ENCODE data around the gene TOR1AIP1.

TOR1AIP1 gene

DNA sequence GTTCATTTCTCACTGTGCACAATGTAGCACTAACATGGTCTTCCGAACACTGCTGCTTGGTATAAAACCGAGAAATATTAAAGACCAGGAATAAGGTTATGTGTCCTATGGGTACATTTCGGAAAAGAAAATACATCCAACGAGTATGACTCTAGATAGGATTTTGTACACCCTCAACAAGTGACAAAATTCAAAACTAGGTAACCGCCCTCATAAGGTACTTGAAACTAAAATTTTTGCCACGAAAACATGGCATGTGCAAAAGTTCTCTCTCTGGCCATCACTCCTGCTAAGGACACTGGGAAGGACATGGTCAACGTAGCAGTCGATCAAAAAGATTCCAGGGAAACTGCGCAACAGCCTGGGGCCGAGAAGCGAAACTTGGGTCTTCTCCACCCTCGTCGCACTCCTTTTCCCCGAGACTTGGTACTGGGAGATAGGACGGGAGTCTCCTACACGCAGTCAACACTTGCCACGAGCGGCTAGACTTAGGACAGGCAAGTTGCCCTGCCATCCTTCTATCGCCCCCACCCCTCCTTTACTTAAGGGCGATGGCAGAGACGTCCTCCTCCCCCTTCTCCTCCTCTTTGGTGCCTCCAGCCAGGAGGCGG, 338 bp upstream of the TOR1AIP1 start:
- peak; percentile 13 for DNase-seq (ENCODE audit: low read depth)

DNA sequence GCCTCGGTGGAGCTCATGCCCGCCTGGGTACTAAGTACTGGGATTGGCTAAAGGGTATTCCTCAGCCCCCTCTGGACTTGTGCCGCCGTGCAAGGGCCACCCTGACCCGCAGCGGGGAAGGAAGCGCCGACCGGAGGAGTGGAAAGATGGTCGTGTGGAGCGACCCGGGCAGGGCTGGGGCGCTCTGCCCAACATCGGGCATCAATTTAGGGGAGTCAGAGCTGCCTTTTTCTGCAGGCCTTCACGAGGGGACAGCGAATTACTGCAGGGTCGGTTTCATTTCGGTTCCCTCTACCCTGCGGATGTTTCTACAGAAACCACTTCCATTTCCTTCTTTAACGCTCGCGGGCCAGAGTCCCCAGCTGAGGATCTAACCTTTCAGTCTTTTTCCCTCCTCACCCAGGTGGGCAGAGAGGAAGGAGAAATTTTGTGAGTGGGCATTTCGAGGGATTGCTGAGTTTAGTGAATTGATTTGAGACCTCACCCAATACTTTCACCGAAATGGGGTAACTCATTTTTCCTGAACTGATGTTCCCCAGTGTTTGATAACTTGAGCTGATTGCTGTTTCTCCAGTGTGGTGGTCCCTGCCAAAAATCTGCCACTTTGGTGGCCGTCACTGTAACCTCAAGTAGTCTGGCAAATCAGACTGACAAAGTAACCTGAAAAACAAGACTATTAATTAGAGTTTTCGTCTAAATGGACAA, 1.1 kb downstream of the TOR1AIP1 start:
- DNase-seq (ENCODE audit: low read depth), result no peak

DNA sequence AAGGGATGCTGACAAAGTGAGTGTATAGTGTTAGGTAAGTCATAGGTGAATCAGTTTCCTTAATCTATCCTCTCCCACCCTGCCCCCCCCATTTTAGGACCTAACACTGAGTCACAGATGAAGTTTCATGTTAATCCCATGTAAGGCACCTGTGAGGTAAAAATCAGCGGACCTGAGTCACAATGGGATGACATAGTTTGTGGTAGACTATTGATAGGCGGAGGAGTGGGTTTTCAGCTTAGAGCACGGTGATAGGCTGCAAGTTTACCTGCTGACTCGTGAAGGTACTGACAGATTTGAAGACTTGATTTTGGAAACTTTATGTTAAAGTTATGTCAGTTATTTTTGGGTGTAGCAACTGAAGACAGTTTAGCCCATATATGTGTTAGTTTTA, 1.7 kb downstream of the TOR1AIP1 start:
- DNase-seq (ENCODE audit: low read depth), result peak; percentile 21

DNA sequence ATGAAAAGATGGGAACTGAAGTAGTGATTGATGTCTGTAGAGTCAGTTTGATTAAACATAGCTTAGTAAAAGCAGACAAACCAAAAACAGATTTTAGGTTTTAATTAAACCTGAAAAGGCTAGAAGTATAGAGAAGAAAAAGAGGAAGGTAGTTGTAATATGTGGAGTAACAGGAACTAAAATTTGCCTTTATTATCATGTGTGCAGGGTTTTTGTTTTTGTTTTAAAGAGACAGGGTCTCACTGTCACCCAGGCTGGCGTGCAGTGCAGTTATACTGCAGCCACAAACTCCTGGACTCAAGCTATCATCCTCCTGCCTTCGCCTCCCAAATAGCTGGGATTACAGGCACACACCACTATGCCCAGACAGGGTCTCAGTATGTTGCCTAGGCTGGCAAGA, 6.0 kb downstream of the TOR1AIP1 start:
- DNase-seq (ENCODE audit: low read depth), result no peak

DNA sequence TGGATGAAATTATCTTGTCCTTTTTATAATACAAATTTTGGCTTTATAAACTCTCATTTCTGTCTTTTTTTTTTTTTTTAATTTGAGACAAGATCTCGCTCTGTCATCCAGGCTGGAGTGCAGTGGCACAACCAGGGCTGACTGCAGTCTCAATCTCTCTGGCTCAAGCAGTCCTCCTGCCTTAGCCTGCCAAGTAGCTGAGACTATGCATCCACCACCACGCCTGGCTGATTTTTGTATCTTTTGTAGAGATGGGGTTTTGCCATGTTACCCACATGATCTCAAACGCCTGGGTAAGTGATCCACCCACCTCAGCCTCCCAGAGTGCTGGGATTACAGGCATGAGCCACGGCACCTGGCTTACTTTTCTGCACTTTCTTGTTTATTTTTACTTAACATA, 7.5 kb downstream of the TOR1AIP1 start:
- DNase-seq (ENCODE audit: low read depth), result no peak

DNA sequence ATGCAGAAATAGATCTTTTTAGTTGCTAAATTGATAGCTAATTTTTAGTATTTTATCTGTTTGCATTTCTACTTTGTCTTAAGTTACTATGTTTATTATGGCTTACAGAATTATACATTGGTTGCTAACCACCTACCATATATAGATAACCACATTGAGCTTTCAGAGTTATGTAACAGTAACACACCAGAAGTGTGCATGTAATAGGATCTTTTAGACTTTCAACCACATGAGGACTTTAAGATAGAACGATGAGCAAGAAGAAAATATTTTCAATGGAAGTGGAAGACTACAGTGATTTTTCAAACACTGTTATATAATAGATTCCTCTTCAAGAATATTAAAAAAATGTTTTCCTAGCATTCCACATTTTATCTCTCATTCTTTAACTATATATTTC, 28.8 kb downstream of the TOR1AIP1 start:
- DNase-seq (ENCODE audit: low read depth), result no peak

DNA sequence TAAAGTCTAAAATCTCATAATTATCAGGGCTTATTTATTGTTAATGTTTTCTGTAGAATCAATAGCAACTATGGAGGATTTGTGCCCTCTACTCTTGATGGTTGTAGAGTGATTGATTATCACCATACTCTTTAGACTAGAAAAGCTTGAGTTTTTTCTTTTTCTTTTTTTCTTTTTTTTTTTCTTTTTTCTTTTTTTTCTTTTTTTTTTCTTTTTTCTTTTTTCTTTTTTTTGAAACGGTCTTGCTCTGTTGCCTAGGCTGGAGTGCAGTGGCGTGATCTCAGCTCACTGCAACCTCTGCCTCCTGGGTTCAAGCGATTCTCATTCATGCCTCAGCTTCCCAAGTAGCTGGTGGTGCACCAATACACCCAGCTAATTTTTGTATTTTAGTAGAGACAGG, 29.7 kb downstream of the TOR1AIP1 start:
- no peak for DNase-seq (ENCODE audit: low read depth)

DNA sequence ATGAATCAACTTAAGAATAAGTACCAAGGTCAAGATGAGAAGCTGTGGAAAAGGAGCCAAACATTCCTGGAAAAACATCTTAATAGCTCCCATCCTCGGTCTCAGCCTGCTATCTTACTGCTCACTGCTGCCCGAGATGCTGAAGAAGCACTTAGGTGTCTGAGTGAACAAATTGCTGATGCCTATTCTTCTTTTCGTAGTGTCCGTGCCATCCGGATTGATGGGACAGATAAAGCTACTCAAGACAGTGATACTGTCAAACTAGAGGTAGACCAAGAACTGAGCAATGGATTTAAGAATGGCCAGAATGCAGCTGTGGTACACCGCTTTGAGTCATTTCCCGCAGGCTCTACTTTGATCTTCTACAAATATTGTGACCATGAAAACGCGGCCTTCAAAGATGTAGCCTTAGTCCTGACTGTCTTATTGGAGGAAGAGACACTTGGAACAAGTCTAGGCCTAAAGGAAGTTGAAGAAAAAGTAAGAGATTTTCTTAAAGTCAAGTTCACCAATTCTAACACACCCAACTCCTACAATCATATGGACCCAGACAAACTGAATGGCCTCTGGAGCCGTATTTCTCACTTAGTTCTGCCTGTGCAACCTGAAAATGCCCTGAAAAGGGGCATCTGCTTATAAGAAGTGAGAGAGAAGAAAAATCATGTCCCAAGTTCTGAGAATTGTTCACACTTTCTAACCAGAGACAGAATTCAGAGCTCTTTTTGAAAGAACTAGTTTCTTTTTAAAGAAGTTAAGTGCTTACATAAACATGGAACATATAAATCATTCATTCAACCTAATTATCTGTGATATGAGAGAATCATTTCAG, 35.7 kb downstream of the TOR1AIP1 start:
- DNase-seq (ENCODE audit: low read depth), result no peak

DNA sequence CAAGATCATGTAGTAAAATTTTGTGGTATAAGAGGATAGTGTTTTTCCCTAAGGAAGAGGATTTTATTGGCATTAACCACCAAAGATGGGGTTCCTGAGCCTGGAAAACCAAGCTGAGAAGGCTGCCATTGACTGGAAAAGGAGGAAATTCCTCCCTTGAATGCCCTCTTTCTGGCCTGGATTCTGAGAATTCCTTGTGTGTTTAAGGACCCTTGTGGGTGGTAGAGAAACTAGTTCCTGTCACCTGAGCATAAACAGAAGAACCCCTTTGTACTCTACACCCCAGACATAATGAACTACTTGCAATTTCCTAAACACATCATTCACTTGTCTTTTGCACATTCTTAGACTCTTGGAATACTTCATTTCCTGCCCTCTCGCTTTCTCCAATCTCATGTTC, 39.4 kb downstream of the TOR1AIP1 start:
- DNase-seq (ENCODE audit: low read depth), result no peak

DNA sequence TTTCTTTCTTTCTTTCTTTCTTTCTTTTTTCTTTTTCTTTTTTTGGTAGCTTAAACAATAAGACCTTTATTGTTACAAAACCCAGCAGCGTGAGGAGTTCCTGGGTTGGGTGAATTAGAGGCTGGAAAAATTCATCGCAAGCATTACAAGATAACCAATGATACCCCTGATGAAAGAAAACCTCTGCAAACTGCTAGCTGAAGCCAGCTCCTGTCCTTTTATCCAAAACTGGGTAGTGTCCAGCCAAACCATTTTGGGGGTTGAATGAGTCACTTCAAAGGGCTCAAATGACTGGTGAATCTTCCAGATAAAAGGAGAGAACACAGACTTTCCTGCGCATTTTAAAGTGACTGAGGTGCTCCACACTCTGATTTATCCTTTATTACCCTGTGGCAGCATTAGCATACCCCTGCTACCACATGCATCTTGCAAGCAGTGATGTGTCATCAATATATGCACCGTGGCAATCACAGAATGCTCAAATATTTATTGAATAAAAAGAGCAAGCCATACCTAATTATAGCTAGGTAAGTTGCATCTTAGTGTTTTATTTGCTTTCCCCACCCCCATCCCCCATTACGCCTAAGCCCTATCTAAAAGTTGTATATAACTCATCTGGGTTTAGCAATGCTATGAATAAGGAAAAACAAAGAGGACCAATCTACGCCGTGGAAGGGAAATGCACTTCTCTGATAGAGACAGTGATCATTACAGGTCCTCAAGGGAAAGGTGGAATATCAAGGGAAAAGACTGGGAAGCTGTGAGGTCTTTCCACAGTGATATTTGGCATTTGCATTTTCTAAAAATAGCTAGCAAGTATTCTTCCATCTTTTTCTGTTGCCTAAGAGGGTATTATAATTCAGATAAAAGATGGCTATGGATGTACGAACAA, 40.1 kb downstream of the TOR1AIP1 start:
- no peak for DNase-seq (ENCODE audit: low read depth)

DNA sequence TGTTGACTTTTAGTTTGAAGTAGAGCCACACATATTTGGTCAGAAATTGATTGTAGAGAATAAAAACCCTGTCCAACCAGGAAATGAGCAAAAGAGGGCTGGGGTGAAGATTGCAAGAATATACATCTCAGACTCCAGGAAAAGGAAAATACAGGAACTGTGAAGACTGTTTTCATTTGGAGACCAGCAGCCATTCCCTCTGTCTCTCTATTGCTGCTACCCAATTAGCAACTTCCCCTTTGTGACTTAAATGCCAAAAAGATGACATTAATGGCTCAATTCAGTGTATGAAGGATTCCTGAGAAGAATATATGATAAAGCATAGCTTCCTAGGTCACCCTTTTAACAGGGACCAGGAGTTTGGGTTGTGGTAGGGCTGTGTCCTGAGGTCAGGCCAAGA, 40.9 kb downstream of the TOR1AIP1 start:
- no peak for DNase-seq (ENCODE audit: low read depth)

DNA sequence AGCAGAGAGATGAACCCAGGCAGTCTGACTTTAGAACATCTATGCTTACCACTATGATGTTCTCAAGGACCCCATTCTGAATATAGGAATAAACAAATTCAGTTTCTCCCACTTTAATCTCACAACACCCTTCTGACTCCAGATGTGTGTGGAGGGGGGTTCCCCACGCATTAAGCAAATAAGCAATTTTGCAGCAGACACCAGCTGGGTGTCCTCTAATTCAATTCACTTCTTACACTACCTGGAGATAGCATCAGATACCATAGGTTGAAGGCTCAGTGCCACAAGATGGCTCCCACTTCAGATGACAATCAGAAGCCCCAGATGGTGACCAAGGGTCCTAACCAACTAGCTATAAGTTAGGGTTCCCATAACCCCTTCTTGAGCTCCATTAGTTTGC, 42.2 kb downstream of the TOR1AIP1 start:
- no peak for DNase-seq (ENCODE audit: low read depth)

DNA sequence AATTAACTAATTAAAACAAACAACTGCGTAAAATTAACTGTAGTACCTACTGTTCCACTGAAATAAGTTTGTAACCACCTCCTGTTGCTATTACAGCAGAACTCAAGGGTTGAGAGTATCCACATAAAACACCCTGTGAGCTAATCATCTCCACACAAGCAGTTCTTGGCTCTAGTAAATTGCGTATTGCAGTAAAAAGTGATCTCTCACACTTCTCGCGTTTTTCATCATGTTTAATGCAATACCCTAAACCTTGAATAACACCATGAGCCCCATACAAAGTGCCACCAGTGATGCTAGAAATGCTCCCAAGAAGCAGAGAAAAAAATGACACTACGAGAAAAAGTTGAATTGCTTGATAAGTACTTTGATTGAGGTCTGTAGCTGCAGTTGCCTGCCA, 43.2 kb downstream of the TOR1AIP1 start:
- DNase-seq (ENCODE audit: low read depth), result no peak

DNA sequence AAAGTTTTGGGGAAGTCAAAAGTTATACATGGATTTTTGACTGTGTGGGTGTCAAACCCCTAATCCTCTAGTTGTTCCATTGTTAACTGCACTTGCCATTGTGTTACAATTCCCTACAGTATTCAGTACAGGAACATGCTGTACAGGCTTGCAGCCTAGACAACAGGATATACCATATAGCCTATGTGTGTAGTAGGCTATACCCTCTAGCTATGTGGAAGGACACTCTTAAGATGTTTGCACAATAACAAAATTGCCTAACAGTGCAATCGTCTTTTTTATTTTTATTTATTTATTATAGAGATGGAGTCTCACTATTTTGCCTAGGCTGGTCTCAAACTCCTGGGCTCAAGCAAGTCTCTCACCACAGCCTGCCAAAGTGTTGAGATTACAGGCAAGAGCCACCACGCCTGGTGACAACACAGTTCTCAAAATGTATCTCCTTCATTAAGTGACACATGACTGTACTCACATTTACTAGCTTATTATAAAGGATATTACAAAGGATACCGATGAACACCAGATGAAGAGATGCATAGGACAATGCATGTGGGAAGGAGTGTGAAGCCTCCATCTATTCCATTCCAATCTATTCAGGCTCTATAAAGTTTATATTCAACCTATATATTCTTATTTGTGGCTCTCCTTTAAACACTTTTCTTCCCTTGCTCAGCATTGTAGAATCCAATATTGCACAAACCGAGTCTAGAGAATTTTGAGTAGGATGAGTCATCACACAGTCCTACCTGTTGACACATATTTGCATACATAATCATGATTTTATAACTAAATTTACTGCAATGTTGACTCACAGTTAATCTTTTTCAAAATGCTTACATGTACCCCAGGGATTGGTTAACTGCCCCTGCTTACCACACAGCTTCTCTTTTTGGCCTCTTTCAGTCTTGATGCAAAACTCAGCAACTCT, 44.1 kb downstream of the TOR1AIP1 start:
- no peak for DNase-seq (ENCODE audit: low read depth)

DNA sequence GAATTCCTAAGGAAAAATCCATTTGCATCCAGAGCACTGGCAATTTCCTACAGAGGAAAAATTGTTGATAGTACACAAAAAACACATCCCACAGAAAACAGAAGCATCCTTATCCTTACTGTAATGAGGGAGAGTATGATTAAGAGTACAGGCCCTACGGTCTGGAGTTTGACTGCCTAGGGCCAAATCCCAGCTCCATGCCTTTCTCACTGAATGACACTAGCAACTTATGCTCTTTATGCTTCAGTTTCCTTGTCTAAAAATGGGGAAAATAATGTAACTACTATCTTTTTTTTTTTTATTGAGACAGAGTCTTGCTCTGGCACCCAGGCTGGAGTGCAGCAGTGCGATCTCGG, 44.7 kb downstream of the TOR1AIP1 start:
- no peak for DNase-seq (ENCODE audit: low read depth)

DNA sequence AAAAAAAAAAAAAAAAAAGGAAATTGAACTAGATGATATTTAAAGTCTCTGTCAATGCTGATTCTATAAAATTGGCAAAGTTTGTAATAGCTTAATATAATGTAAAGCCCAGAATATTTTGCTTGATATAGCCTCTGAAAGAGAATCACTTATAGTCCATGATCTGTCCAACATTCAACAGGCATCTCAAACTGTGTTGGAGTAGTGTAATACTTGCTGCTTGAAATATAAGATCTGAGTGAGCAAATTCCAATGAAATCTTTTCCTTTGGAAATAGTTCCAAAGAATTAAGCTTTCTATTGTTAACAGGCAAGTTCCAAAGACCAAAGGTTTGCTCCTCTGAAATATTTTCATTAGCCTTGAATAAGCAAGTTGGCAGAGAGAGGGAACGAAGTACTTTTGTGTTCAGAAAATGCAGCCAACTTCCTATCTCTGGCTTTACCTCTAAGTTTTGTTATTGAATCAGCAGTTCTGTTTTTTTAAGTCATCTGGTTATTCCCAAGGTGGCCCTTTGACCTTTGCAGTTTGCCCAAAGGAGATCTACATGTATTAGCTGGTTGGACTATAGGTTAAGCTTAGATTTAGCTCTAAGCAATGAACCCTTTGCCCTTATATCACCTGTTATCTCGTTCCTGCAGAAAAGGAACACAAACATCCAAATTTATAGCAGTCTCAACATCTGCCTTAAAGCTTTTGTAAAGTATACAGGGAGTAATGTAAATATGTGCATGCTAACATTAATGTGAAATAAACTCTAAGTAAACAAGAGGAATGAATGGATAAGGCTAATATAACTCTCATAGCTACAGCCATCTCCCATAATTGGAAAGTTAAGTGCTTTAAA, 48.1 kb downstream of the TOR1AIP1 start:
- DNase-seq (ENCODE audit: low read depth), result no peak

DNA sequence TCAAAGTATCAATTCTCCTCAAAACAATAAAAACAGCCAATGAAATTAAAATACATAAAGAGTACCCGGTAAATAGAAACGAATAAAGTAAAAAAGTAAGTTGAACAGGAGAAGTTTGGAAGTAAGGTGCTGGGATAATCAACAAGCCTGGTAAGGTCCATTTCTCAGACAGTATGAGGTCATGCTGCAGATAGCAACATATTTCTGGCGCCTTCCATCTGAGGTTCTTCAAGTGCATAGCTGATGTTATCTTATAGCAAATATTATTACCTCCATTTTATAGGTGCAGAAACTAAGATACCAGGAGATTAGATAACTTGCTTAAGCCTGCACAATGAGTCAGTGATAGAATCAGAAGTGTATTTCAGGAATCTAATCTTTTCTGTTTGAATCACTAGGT, 48.8 kb downstream of the TOR1AIP1 start:
- DNase-seq (ENCODE audit: low read depth), result no peak

DNA sequence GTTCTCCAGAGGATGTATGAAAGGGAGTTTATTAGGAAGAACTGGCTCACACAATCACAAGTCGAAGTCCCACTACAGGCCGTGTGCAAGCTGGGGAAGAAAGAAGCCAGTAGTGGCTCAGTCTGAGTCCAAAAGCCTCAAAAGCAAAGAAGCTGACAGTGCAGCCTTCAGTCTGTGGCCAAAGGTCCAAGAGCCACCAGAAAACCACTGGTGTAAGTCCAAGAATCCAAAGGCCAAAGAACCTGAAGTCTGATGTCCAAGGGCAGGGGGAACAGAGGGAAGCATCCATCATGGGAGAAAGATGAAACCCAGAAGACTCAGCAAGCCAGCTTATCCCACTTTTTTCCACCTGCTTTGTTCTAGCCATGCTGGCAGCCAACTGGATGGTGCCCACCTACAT, 51.1 kb downstream of the TOR1AIP1 start:
- no peak for DNase-seq (ENCODE audit: low read depth)

DNA sequence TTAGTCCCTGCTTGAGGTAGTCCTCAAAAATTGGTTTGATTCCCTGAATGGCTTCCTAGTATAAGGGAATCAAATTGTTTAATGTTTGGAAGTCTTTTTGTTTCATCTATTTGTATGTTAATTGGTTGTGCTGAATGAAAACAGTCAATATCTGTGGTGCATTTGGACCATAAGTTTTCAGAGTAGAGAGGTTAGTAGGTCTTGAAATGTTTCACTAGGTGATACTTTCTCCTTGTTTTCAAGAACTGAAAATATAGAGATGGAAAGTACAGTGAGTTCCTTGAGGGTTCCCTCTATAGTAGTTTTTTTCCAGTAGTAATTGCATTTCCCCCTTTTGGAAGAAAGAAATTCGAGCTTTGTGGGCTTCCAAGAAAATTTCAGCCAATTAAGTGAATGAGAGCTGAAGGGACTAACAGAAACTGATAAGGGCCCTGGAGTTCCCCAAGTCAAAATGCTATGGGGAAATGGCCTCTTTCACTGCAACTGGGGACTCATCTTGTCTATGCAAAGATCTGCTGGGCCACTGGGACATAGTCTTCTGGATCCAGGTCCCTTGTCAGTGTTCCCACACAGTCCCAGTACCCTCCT, 53.9 kb downstream of the TOR1AIP1 start:
- no peak for DNase-seq (ENCODE audit: low read depth)

DNA sequence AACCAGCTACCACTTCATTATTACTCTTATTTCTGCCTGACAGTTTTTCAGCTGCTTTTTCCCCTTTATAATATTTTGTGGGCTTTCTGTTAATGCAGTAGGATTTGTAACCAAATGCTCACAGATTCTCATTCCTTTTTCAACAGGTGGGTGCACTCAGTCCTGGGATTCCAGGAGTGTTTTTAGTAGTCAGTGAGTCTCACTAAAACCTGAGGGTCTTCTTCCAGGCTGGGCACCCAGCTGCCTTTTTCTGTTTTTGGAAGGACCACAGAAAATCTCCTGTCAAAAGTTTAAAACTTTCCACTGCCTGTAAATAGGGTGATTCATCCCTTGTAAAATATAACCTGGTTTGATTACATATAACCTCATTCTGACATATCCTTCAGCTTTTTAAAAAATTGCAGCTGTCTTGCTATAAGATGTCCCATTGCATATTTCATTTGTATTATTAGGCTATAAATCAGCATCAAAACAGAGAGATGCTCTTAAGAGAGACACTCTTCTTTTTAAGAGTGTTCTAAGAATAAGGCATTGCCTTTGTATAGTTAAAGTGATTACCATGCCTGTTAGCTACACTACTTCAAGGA, 55.7 kb downstream of the TOR1AIP1 start:
- DNase-seq (ENCODE audit: low read depth), result no peak
